ENCODE results near the gene LTBR.
"Not testable (repeated sequence)": the region's sequence is repeated elsewhere in the genome, so short reads cannot be mapped to it uniquely, and the experiment has no call there.

Gene LTBR

DNA sequence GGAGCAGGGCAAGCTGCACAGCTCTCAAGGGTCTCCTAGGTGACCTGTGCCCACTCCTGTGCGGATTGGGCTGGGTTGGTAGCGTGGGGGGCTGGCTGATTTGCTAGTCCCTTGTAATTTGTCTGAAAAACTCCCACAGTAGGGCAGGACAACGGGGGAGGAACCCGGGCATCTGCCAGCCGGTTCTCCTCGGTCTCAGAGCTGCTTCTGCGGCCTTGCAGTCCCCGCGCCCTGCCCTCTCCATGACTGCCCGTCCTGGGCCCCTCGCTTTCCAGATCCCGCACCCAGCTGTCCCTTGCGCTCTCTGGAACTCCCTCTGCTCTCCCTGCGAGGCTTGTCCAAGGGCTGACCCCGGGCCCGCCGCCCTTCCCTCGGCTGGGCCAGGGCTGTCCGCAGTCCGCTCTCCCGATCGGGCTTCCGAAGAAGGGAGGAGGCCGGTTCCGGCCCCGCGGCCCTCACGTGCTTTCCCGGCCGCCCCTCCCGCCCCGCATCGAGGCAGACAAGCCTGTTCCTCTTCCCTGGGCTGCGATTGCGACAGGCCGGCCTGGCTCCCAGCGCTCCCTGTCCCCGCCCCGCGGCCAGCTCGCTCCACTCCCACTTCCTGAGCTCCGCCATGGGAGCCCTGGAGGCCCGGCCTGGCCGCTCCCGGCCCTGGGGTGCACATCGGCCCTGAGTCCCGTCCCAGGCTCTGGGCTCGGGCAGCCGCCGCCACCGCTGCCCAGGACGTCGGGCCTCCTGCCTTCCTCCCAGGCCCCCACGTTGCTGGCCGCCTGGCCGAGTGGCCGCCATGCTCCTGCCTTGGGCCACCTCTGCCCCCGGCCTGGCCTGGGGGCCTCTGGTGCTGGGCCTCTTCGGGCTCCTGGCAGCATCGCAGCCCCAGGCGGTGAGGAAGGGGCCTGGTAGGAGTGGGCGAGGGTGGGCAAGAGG is at the start of gene LTBR:
Gene LTBR (plus strand): TSS at position 591 of the 927 bp plus-strand sequence. CDS start 197 bp downstream, at position 788.
- in situ Hi-C loops (cut with MboI; ENCODE audit: low sequenced_read_pairs): no loop called here

DNA sequence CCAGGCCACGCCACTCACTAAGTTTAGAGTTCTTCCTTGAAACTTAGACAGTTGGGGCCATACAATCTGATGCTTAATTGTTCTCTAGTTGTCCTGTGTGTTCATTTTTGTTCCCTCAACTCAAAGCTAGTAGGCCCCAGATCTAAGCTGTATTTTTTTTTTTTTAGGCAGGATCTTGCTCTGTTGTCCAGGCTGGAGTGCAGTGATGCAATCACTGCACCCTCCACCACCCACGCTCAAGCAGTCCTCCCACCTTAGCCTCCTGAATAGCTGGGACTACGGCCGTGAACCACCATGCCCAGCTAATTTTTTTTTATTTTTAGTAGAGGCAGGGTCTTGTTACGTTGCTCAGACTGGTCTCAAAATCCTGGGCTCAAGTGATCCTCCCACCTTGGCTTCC is 49.6 kb upstream of the LTBR start:
- in situ Hi-C loops (cut with MboI; ENCODE audit: low sequenced_read_pairs): no loop called here

- in situ Hi-C loops (cut with MboI; ENCODE audit: low sequenced_read_pairs): no loop called here
Observed at GRCh38 chr12:6334940-6335450, 49.0 kb upstream of the LTBR start.

DNA sequence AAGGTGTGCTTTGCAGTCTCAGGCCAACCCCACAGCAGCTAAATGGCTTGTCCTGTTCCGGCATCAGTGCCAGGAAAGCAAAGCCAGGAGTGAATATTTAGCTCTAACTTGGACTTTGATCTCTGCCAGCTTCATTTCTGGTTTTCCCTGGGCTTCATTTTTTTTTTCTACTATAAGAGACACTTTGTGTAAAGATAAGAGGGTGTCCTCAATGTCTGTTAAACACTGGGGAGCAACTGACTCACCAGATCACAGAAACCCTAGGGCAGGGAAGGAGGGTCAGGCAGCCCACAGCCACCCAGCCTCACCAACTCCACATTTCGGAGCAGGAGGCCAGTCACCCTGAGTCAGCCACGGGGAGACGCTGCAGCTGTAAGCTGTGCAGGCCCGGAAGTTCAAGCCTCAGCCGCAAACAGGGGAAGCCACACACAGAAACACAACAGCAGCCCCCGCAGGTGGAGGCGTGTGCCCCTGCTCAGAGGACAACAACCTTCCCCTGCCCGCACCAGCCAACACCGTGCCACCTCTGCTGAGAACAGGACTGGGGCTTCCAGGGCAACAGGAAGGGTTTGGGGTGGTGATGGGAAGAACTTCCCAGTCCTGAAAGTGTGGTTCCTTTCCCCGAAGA is 48.4 kb upstream of the LTBR start:
- in situ Hi-C loops (cut with MboI; ENCODE audit: low sequenced_read_pairs): no loop called here

DNA sequence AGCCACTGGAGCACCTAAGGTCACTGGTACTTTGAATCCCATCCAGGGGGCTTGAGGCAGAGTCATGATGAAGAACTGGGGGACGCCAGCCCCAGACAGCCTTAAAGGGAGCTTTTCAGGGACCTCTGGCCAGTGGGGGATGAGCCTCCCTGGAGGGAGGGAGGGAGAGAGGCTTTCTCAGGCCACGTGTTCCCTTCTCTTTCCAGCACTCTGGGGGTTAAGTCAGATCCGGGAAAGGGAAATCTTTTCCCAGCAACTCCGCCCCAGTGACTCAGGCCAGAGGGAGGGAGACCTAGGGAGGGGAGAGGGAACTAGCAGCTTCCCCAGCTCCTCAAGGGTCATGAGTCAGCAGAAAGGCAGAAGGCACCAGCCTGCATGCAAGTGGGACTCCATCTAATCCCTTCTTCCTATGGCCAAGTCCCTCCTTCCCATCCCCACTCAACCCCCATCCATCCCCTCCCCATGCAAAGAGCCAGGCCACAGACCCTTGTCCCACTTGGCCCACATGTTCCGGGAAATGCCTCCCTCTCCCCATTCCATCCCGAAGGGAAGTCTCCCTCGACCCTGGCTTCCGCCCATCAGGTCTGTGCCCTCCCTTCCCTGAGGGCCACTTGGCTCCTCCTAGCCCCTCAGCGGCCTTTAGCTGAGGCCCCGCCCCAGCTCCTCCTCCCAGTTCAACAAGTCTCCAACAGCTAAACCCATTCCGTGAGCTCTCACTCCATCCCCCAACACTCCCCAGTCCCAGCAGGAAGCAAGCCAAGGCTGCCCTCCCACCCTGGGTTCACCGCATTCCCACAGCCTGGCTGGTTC is 47.7 kb upstream of the LTBR start:
- in situ Hi-C loops (cut with MboI; ENCODE audit: low sequenced_read_pairs): no loop called here

DNA sequence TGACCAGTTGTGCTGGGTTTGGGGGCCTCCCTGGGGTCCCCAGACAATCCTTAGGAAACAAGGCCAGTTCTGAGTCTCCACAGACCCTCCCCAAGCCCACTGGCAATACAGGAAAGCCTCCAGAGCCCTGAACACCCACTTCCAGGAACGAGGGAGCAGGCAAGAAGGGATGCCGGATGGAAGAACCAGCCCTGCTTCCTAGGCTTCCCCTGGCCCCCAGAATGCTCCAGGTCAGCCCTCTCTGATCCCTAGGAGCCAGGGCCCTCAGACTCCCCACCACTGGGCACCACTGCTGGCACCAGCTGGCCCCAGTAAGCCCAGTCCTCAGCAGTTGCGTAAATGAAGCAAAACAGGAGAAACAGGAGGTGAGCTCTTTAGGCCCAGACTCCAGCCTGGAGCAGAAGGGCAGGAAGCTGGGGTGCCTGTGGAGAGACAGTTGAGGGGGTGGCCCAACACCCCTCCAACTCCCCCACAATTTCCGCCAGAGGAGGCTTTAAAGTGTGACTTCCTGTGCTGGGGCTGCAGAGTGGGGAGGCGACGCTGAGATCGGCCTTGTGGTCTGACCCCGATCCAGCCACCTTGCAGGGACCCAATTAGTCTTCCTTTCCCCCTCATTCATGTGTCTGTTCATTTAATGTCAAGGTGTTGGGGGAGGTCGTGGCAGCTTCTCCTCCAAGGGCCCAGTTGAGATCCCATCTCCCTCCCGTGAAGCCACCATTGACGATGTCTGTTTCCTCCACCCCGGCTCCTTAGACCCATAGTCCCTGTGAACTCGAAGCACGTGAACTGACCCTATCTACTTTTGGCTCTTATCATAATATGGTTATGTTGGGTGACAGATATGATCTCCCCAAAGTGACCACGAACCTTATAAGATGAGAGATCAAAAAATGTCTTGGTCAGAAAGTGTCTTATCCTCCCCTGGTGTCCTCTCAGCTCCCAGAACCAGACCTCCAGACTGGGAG is 46.8 kb upstream of the LTBR start:
- in situ Hi-C loops (cut with MboI; ENCODE audit: low sequenced_read_pairs): no loop called here

GRCh38 chr12:6337958-6338433 is 46.0 kb upstream of the LTBR start:
- in situ Hi-C loops (cut with MboI; ENCODE audit: low sequenced_read_pairs): no loop called here

DNA sequence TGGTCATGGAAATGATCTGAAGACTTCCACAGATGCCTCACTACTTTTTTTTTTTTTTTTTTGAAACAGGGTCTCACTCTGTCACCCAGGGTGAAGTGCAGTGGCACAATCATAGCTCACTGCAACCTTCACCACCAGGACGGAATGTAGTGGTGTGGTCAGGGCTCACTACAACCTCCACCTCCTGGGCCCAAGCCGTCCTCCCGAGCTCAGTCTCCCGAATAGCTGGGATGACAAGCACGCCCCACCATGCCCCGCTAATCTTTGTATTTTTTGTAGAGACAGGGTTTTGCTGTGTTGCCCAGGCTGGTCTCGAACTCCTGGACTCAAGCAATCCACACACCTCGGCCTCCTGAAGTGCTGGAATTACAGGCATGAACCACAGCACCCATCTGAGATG is 45.4 kb upstream of the LTBR start:
- in situ Hi-C loops (cut with MboI; ENCODE audit: low sequenced_read_pairs): not testable (repeated sequence)

DNA sequence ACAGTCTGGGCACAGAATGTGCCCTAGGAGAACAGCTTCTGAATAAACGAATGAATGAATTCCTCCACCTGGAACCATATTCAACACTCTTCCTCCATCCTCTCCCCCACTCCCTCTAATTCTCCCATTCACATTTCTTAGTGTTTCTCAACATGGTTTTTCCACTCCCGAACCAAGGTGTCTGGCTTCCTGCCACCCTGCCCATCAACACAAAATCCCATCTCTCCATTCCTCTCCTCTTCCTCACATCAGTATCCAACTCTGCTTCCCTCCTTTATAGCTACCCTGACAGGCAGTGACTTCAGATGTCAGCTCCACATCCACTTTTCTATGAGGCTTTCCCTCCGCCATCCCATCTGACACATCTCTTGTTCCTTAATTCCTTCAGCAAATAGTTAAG is 45.0 kb upstream of the LTBR start:
- in situ Hi-C loops (cut with MboI; ENCODE audit: low sequenced_read_pairs): no loop called here

DNA sequence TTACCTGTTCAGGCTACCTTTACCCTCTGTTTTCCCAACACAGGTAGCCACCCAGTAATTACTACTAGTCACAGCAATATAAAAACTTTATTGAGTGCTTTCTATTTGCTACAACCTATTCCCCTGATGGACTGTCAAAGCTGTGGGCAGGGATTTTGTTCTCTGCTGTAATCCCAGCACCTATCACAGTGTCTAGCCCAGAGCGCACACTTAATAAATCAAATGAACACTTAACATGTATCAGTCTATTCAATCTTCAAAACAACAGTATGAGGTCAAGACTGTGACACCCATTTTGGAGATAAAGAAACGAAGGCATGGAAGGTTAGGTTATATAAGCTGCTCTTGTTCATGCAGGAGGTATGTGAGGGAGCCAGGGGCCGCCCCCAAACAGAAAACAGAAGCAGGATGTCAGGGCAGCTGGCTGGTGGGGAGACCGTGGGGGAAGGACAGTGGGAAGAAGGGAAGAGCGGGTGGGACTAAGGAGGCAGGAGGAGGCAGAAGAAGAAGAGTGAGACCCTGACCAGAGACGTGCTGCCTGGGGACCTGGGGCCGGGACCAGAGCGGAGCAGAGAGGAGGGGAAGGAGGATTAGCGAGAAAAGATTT is 43.8 kb upstream of the LTBR start:
- in situ Hi-C loops (cut with MboI; ENCODE audit: low sequenced_read_pairs): no loop called here

GRCh38 chr12:6340745-6341416 is 43.1 kb upstream of the LTBR start:
- in situ Hi-C loops (cut with MboI; ENCODE audit: low sequenced_read_pairs): no loop called here

DNA sequence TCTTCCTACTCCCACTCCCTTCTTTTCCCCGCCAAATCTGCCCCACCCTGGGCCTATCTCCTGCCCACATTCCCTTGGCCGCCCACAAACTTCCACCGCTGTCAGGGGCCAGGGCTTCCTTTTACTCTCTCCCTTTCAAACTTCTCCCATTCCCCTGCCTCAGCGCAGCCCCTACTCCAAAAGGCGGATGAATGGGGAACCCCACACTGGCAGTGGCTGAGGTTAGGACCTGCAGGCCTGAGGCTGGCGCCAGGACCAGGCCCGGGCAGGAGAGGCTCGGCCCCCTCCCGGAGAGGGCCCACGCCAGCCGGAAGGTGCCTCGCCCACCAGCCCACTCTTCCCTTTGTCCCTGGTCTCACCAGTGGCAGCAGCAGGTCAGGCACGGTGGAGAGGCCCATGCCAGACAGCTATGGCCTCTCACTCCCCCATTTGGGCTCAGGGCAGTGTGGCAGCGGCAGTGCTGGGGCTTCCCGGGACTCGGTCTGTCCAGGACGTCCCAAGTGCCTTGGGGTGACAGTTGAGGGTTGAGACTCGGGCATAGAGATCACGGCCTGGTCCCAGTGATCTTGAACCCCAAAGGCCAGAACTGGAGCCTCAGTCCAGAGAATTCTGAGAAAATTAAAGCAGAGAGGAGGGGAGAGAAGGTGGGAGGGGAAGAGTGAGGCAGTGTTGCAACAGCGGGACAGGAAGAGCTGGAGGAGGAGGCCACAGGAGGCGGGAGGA is 42.4 kb upstream of the LTBR start, which contains the start of gene TNFRSF1A:
Gene TNFRSF1A (minus strand): TSS at position 660 of the 723 bp plus-strand sequence. CDS start 262 bp downstream, at position 398.
- in situ Hi-C loops (cut with MboI; ENCODE audit: low sequenced_read_pairs): no loop called here

DNA sequence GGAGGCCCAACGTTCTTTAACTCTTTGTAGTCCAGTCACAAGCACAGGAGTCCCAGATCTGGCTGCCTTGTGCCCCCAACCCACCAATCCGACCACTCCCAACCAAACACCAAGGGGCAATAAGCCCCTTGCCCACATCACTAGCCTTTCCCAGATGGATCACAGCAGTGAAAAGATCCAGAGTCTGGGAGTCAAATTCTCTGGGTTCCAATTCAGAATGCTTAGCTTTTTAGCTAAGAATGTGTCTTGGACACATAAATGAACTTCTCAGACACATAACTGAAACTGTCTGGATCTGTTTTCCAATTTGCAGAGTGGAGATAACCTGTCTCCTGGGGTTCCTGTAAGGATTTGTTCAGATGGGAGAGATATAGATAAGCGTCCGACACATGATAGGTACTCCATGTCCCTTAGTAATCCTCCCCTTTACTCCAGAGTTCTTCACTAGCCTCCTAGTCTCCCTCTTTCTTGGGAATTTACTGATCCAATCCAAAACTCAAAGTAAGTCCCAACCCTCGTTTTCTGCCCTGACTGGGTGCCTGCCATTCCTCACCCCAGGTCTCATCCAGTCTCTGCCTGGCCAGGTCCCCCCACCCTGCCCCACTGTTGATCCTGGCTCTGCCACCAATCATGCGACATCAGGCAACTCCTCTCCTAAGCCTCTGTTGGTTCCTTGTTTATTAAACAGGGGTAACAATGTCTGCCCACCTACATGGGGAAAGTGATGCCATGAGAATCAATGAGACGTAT is 41.6 kb upstream of the LTBR start:
- in situ Hi-C loops (cut with MboI; ENCODE audit: low sequenced_read_pairs): no loop called here

- in situ Hi-C loops (cut with MboI; ENCODE audit: low sequenced_read_pairs): no loop called here
Observed at GRCh38 chr12:6343518-6343917, 40.4 kb upstream of the LTBR start.

GRCh38 chr12:6344101-6344660 is 39.8 kb upstream of the LTBR start:
- in situ Hi-C loops (cut with MboI; ENCODE audit: low sequenced_read_pairs): not testable (repeated sequence)

- in situ Hi-C loops (cut with MboI; ENCODE audit: low sequenced_read_pairs): no loop called here
Observed at GRCh38 chr12:6345319-6346091, 38.5 kb upstream of the LTBR start.

Measured in HL-60/S4 treated with phorbol 12-myristate 13-acetate at 8.2 ng/mL for 4 days and 3 days (cell line).